ENCODE data around the gene OR2H1.

OR2H1 gene

DNA sequence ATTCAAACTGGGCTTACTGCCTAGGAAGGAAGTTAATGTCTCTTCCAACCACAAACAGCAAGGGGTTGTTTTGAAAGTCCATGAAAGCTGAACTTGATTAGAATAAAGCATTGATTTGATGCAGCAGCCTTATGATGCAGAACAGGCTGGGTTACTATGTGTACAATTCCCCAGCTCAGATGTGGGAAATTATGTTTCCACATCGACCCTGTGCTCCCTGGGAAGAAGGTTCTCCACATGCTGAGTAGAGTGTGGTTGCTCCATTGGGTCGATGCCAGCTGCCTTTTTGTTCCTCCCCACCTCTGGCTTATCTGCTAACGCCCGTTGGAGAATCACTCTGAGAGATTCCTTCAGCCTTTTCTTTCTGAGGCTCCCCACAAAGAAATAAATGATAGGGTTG lies 29.6 kb downstream of the OR2H1 start:
- DNase-seq = no peak

DNA sequence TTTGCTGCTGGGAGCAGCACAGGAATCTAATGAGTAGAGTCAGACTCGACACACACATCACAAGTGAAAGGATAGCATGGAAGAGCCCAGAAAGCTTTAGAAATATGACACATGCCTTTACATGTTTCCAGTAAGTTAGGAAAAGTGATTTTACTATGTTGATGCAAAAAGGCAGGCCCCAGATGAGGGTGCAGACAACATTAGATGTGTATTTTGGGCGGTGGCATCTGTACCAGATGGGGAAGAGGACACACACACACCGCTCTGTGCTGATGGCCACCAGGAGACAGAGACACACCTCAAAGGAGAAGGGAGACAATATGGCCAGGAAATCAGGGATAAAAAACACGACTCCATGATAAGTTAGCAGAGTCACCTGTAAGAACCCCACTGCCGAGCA lies 30.2 kb downstream of the OR2H1 start:
- DNase-seq = no peak

DNA sequence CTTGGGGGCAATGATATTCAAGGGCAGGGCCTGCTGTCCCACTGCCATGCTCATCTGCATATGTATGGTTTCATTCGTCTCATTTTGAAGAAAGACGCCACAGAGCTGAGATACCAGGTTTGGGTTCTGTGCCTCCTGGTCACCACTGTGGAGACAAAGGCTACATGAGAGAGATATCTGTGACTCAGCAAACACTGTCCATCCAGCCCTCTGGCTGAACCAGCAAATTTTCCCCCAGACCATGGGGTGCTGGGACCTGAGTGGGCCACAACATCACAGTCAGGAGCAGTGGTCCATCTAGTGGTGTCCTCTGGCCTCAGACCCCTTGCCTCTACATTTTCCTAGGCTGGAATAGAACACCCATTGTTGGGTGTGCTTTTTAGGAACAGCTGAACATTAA lies 30.7 kb downstream of the OR2H1 start, which contains the start of gene MAS1L:
MAS1L (minus strand) TSS at position 297 of the 400 bp plus-strand sequence; CDS start at position 243, 54 bp downstream.
- DNase-seq = no peak

DNA sequence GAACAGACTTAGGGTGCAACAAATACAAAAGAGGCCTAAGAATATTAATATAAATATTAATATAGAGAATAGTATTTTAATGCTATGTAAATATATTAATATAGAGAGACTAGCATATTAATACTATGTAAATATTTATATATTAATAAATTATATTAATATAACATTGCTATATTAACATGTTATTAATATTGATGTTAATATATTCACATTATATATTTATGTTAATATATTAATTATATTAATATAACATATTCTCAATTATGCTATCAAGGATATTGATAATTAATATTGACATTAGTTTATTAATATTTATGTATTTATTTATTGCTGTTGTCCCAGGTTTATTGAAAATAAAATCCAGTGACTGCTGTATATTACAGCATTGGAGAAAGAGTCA lies 31.9 kb downstream of the OR2H1 start:
- no peak for DNase-seq

DNA sequence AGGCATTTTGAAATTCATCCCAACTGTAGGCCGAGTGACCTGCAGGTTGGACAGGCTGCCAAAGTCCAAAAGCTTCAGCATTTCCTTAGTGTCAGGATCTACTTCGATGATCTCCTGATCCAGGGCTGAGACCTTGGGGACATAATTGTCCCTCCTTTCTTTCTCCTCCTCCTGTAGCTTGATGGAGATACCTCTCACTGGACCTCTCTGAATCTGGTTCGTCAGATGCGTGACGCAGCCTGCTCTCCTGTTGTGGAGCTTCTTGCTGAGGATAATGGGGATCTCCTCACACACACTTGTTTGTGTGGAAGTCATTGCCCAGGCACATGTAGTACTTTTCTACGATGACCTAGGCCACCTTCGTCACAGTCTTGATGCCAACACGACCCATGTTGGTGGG lies 32.3 kb downstream of the OR2H1 start:
- DNase-seq = no peak

DNA sequence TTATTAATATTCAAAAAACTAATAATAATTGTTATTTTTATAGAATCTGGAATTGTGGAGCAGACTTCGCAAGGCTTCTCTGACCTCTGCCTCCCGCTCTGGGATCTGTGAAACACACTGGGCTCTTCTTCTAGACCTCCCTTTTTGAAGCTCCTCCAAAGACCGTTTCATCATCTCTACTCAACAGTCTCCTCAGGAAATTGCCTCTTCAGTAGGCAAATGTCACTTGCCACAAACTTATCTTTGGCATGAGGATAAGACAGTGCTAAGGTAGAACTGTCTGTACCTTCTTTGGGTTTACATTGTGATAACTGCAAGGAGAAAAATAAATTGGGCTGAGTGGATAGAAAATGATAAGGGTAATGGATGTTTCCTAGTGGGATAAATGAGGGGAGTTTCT lies 33.1 kb downstream of the OR2H1 start:
- DNase-seq = no peak

DNA sequence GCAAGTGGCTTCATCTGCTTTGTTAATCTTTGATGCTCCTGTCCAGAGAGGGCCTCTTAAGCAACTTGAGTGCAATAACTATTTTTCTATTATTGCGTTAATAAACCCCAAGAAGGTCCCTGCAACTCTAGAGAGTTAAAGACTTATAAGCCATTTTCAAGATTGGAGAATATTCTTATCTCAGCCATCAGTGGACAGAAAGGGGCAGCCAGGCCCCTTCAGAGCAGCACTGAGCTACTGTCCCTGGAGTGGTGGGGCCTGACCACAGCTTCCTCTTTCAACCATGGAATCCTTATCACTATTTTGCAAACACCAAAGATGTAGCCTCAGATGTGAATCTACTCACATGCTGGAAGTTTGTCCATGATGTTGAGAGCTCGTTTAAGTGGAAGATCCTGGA lies 33.6 kb downstream of the OR2H1 start:
- DNase-seq = no peak

DNA sequence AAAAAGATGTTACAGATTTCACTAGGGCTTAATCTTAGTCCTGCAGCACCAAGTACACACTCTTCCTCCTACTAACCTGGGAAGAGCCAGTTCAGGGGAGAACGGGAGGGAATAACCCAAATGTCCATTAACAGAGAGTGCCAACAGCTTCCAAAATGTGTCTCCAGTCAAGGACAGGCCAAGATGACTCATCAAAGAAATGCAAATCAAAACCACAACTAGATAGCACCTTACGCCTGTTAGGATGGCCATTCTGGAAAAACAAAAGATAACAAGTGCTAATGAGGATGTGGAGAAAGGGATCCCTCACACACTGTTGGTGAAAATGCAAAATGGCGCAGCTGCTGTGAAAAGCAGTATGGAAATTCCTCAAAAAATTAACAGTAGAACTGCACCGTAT lies 34.6 kb downstream of the OR2H1 start:
- no peak for DNase-seq

DNA sequence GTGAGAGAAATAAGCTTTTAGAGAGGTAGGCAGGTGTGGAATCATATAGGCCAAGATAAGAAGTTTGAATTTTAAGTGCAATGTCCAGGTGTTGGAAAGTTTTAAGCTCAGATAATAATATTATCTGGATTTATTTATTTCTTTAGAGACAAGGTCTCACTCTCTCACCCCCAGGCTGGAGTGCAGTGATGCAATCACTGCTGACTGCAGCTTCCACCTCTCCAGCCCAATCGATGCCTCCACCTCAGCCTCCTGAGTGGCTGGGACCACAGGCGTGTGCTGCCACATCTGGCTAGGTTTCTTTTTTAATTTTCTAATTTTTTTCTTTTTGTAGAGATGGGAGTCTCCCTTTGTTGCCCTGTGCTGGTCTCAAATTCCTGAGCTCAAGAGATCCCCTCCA lies 36.3 kb downstream of the OR2H1 start:
- DNase-seq = no peak

DNA sequence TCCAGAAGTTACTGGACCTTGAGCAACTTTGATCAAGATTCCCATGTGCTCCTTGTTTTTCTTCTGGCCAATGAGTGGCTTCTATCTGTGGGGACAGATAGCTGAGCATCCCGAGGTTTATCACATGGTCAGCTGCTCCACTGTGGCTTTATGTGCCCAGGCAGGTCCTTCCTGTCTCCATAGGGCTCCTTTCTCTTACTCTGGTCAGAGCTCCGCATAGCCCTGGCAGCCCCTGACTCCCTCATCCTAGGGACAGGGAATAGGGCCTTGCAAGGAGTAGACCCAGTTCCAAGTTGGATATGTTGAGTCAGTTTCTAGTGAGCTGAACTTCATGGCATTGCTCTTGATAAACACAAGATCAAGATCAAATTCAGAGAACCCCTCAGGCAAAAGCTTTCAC lies 37.2 kb downstream of the OR2H1 start:
- DNase-seq = no peak

DNA sequence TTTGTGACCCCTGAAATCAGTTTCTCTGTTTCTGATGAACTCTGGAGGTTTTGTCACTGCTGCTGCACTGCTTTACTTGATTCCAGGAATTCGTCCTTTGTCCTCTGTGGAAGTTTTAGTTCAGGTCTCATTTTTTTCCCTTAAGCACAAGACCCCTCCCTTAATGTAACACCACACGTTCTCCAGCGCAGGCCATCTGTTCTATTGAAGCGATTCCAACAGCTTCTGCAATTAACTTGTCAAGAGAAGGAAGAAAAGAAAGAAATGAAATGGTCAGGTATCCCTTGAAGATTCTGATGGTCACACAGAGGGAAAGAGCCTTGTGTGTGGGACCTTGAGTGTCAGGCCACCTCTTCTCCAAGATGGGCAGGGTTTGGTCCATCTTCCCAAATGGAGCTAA lies 38.6 kb downstream of the OR2H1 start:
- DNase-seq = no peak

DNA sequence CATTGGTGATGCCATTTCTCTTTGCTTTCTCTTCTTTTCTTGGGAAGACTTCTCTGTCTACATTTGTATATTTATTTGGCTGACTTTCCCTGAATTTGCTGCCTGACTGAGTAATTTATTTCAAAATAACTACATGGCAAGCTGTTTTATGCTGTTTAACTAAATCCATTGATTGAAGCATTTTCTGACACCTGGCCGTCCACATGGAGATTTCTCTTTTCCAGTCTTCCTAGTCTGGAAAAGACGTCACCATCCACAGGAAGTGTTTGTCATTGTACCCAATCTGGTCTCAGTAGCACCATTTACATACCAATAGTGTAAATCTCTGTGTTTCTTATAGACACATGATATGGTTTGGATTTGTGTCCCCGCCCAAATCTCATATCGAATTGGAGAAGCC lies 40.0 kb downstream of the OR2H1 start:
- no peak for DNase-seq

DNA sequence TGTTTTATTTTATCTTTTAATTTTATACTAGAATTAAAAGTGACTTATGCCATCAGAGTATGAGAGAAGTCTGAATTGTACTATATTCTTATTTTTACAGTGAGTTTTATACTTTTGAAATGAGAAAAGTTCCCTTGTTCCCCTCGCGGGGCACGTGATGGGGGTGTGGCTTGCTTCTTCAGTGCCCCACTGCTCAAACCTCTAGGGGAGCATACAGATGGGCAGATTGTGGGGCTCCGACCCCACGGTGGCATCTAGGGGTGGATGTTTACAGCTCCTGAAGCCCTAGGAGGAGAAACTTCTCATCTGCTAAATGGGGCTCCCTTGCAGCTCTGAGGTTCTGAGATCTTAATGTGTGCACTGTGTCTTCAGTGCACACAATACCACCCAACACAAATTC lies 42.7 kb downstream of the OR2H1 start:
- no peak for DNase-seq

DNA sequence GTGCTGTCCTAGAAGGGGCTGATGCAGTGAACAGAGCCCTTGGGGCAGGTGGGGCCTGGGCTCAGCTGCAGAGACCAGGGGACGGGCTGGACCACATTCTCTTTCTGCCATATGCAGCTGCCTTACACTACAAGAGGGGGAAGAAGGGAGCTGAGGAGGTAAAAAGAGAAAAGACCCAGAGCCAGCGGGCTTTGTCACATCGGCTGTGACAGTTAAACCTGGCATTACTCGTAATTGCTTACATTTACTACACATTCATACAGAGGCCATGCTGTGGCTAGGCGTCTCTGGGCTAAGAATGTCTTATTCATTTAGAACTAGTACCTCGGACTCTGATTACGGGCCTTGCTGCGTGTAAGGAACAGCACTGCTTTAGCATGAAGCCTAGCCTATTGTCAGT lies 43.6 kb downstream of the OR2H1 start:
- DNase-seq = no peak

DNA sequence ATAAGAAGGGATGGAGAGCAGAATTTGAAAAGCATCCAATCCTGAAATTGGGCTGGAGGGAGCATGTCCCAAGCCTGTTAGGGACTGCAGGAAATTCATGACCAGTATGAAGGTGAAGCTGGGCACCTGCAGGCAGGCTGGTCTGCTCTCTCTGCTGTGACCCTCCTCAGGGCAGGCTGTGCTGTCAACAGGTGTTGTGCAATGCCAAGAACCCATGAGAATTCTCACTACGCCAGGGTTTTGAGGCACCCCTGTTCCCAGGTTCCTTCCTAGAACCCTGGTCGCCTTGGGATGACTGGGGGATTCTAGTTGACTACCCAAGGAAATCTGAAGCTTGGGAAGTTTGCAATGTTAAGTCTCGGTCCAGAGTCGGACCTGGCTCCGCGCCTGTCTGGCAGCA lies 44.2 kb downstream of the OR2H1 start:
- no peak for DNase-seq

DNA sequence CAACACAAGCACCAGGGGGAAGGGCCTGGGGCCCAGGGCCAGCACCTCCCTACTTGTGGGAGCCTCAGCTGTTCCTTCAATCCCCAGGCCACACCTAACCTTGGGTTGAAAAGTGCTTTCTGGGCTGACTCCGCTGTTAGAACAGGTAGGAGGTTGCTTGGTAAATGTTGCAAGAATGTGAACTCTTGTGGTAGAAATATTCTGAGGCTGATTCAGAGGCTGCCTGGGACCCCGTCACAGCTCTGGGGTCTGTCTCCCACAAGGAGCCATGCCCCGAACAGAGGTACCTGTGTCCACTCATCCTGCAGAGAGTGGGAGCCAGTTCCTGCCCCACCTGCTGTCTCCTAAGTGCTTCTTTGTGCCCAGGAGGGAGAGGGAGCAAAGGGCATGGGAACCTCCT lies 45.2 kb downstream of the OR2H1 start:
- DNase-seq = no peak

DNA sequence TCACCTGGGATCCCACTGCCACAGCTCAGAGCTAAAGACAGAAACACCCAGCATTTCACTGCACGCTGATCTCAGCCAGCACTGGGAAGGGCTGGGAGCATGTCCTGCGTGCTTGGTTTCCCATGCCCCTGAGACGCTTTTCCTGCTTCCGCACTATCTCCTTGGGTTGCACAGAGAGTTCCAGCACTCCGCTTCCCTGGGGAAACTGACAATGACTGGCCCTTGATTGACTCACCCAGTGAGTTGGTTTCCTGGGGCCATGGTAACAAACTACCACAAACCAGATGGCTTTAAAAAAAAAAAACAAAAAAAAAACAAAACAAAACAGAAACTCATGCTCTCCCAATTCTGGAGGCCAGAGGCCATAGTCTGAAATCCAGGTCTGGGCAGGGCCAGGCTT lies 45.6 kb downstream of the OR2H1 start:
- DNase-seq = no peak

DNA sequence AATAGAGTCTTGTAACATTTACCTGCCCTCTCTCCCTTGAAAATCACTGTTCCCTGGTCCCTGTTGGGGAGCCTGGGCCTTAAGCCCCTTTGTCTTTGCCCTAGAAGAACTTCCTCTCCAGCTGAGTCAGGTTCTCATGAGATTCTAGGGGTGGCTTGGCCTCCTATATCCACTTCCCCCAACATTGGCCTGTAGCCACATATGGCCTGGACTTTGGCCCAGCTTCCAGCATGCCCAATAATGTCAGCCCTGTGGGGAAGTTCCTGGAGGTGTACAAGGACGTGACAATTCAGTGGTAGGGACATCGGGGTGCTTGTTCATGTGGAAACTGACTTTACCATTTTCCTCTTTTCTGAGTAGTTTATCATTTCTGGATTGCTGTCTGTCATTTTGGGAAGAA lies 48.0 kb downstream of the OR2H1 start:
- DNase-seq = no peak

DNA sequence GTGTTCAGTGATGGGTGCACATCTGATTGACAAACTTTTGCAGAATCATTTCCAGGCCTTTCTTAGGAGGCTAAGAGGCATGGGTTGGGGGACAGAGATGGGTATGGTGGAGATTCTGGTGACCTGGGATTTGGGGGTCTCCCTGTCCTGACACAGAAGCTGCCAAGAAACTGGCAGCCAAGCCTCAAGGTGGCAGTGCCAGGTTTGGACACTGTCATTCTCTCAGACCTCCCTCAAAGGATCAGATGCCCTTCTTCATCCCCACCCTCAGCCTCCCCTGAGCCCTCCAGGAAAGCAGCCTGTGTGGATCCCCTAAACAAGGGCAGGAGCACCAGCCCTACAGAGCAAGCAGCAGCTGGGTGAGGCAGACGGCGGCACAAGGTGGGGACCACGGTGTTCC lies 48.9 kb downstream of the OR2H1 start:
- no peak for DNase-seq

DNA sequence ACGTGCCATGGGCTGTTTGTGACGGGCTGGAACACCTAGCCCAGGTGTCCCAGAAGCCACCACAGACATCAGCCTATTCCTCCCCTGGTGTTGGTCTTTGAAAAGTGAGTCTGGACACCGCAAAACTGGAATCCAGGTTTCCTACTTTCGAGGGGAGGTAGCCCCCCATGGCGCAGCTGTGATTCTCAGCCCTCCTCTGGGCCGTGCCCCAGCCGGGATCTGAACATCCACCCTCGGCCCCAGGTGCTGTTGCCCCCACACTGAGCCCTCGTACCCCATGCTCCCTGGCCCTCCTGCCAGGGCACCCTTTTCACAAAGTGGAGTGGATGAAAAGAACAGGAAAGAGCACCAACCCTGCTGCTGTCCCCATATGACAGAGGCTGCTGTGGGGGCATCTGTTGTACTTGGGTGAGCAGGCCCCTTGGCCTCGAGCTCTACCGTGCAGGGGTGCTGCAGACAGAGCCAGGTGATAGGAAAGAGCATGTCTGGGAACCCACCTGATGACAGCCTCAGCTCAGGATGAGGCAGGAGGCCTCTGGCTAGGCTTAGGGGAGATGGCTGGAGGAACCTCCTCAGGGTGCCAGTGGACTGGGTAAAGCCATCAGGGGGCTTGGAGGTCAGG lies 49.6 kb downstream of the OR2H1 start:
- DNase-seq = no peak

DNA sequence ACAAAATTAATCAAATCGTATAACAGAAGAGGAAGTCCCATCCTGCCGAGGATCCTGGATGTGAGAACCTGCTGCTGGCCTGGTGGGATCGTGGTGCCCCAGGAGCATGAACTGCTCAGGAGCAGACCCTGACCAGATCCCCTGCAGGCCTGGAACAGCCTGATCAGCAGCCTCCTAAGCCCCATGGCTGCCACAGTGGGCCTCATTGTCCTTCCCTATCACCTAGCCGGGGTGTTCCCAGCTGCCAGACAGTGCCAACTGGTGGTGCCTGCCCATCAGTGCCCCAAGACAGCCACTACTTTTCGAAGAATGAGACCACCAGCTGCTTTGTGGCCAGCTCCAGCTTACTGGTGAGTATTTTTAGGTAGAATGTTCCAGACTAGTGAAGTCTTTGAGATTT lies 50.4 kb downstream of the OR2H1 start:
- no peak for DNase-seq

DNA sequence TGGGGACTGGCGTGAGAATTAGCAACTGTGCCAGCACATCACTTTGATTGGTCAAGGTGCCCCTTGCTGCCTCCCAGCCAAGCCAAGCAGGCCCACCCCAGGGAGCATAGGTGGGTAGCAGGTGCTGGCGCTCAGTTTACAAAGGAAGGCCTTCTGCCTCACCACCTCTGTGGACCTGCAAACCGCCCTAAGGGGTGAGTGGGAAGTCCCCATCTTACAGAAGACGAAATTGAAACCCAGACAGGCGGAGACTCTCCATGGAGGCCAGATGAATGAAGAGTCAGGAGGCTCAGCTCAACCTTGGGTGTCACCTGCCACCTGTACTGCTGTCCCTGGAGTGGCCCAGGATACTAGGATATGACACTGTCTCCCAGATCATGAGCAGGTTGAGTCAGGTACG lies 52.3 kb downstream of the OR2H1 start:
- peak; percentile 10 for DNase-seq

DNA sequence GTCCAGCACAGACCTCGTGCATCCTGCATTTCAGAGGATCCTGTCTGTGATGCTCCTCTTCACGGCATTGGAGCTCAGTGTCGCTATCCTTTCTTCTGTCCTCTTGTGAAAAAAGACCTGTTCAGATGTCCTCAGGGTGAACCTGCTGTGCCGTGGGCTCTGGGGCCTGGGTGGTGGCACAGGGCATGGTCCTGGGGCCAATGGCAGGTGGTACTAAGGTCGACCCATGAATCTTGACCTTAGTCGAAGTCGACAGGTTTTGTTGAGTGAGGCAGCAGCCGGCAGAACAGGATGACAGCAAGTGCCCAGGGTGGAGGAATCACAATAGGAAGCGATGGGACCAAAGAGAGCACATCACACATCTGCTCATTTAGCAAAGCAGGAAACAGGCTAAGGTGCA lies 52.8 kb downstream of the OR2H1 start:
- no peak for DNase-seq

DNA sequence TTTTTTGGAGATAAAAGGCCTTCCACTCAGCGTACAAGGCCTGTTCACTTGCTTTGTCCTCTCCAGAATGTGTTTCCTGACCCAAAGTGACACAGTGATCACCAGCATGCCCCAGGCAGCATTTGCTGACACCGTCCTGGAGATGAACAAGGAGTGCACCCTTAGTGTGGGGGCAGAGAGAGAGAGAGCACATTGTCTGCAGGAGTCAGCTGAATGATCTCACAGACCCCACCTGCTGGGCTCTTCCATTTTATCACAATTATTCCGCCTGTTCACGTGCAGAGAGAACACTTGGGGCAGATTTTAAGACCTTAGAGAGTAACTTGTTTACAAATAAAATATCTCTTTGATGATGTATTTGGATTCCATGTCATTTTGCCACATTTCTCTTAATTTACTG lies 53.2 kb downstream of the OR2H1 start:
- DNase-seq = no peak

DNA sequence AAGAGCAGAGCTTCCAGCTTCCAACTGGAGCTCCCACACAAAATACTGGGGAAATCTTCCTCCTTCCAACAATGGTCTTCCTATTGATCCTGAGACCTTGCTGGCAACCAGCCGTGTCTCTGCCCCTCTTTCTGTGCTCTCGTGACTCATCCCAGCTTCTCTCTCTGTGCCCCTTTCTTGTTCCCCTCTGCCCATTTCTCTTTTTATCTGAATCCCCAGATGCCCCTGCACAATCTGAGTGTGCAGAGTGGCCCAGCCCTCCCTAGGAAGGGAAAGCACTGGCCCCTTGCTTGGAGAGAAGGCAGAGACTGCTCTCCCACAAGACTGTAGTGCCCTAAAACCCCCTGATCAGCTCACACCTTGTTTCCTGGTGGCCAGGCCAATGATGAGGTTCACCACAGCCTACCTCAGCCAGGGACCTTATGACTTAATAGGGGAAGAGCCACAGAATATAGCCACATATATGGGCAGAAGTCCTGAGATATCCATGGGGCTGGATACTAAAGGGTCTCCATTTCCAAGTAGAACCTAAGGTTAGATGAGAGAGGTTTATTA lies 53.9 kb downstream of the OR2H1 start:
- DNase-seq = no peak
